HEK293 (cell line): ENCODE results near the gene OBSCN.

Experiments used
- CTCF ChIA-PET: fragments of 350-600 bp; formaldehyde crosslinking; extraction: SDS; loops from one replicate; lab custom pipeline; 2021; ENCODE audit warnings: antibody characterized with exemption; lab: Yijun Ruan, JAX
- POLR2A ChIA-PET: fragments of 300-600 bp; formaldehyde crosslinking; extraction: SDS; loops from one replicate; lab custom pipeline; 2020; ENCODE audit warnings: antibody characterized with exemption, inconsistent platforms; lab: Yijun Ruan, JAX
- H3K27ac ChIP-seq: fragments of 200-500 bp; sonication (Bioruptor generic); 2 replicates; pipeline ENCODE4 v1.5.1; 2014; ENCODE audit warnings: low read depth, low read length, control low read depth, inconsistent platforms; ENCODE audit errors: extremely low read depth
- H3K36me3 ChIP-seq, 2 experiments: fragments of 200-500 bp in 1 of 2; sonication (Bioruptor generic) in 1 of 2; 1 replicate in 1 of 2; 2 replicates in 1 of 2; pipeline ENCODE4 v1.5.1; 2014 to 2017; ENCODE audit warnings: inconsistent platforms in 2 of 2, low read length in 2 of 2; ENCODE audit not compliant: control insufficient read depth in 2 of 2, insufficient read depth in 1 of 2
- H3K4me1 ChIP-seq: fragments of 200-500 bp; sonication (Bioruptor generic); 2 replicates; pipeline ENCODE4 v1.5.1; 2014; ENCODE audit warnings: mild to moderate bottlenecking, low read length, inconsistent platforms; ENCODE audit not compliant: control insufficient read depth, insufficient read depth
- H3K4me3 ChIP-seq: 2 replicates; pipeline ENCODE4 v1.5.1; 2011; ENCODE audit warnings: low read depth, mild to moderate bottlenecking, control low read depth, low read length, moderate library complexity
- H3K9me3 ChIP-seq: fragments of 200-500 bp; sonication (Bioruptor generic); 2 replicates; pipeline ENCODE4 v1.5.1; 2014; ENCODE audit warnings: low read depth, low read length, inconsistent platforms; ENCODE audit not compliant: control insufficient read depth, insufficient read depth
- EGR2 ChIP-seq: fragments of 450-650 bp; formaldehyde crosslinking; IDR thresholded peaks from 2 replicates; pipeline ENCODE4 v1.5.1; 2016; ENCODE audit warnings: low read depth, missing biosample characterization, missing genetic modification characterization
- ELK4 ChIP-seq: IDR thresholded peaks from 2 replicates; pipeline ENCODE4 v1.6.1; 2011; ENCODE audit warnings: mild to moderate bottlenecking, low read depth, low read length, borderline replicate concordance
- KLF8 ChIP-seq: fragments of 450-650 bp; formaldehyde crosslinking; IDR thresholded peaks from 2 replicates; pipeline ENCODE4 v1.5.1; 2016; ENCODE audit warnings: missing biosample characterization, missing genetic modification characterization
- MZF1 ChIP-seq: fragments of 450-650 bp; formaldehyde crosslinking; IDR thresholded peaks from 2 replicates; pipeline ENCODE4 v1.5.1; 2017; ENCODE audit warnings: missing biosample characterization, missing genetic modification characterization, borderline replicate concordance
- PRDM1 ChIP-seq: fragments of 450-650 bp; formaldehyde crosslinking; IDR thresholded peaks from 2 replicates; pipeline ENCODE4; 2016; ENCODE audit warnings: missing biosample characterization, missing genetic modification characterization
- SCRT2 ChIP-seq: fragments of 450-650 bp; formaldehyde crosslinking; IDR thresholded peaks from 2 replicates; pipeline ENCODE4 v1.5.1; 2016; ENCODE audit warnings: missing biosample characterization, missing genetic modification characterization
- ZEB2 ChIP-seq: fragments of 450-650 bp; formaldehyde crosslinking; IDR thresholded peaks from 2 replicates; pipeline ENCODE4 v1.5.1; 2016; ENCODE audit warnings: missing biosample characterization, missing genetic modification characterization
- ZNF148 ChIP-seq: fragments of 450-650 bp; formaldehyde crosslinking; IDR thresholded peaks from 2 replicates; pipeline ENCODE4 v1.5.0; 2017; ENCODE audit warnings: missing biosample characterization, missing genetic modification characterization, borderline replicate concordance
- ZNF157 ChIP-seq: fragments of 450-650 bp; formaldehyde crosslinking; IDR thresholded peaks from 2 replicates; pipeline ENCODE4 v1.5.1; 2016; ENCODE audit warnings: missing biosample characterization, missing genetic modification characterization
- ZNF16 ChIP-seq: fragments of 450-650 bp; formaldehyde crosslinking; IDR thresholded peaks from 2 replicates; pipeline ENCODE4 v1.5.1; 2016; ENCODE audit warnings: low read depth, missing biosample characterization, missing genetic modification characterization
- ZNF174 ChIP-seq: fragments of 450-650 bp; formaldehyde crosslinking; IDR thresholded peaks from 2 replicates; pipeline ENCODE4 v1.5.0; 2017; ENCODE audit warnings: missing biosample characterization, mild to moderate bottlenecking, missing genetic modification characterization
- ZNF24 ChIP-seq: fragments of 450-650 bp; formaldehyde crosslinking; IDR thresholded peaks from 2 replicates; pipeline ENCODE4 v1.5.1; 2016; ENCODE audit warnings: missing biosample characterization, missing genetic modification characterization
- ZNF311 ChIP-seq: fragments of 450-650 bp; formaldehyde crosslinking; IDR thresholded peaks from 2 replicates; pipeline ENCODE4 v1.5.1; 2017; ENCODE audit warnings: missing biosample characterization, missing genetic modification characterization, borderline replicate concordance
- ZNF48 ChIP-seq: fragments of 450-650 bp; formaldehyde crosslinking; IDR thresholded peaks from 2 replicates; pipeline ENCODE4 v1.5.1; 2016; ENCODE audit warnings: missing biosample characterization, missing genetic modification characterization
- ZNF549 ChIP-seq: fragments of 450-650 bp; IDR thresholded peaks from 2 replicates; pipeline ENCODE4 v1.5.1; 2018; ENCODE audit warnings: missing biosample characterization, missing genetic modification characterization, mild to moderate bottlenecking, inconsistent platforms, moderate library complexity
- ZNF558 ChIP-seq: fragments of 450-650 bp; formaldehyde crosslinking; IDR thresholded peaks from 2 replicates; pipeline ENCODE4 v1.5.1; 2016; ENCODE audit warnings: missing biosample characterization, missing genetic modification characterization
- ZNF561 ChIP-seq: fragments of 450-650 bp; IDR thresholded peaks from 2 replicates; pipeline ENCODE4 v1.5.1; 2018; ENCODE audit warnings: missing biosample characterization, missing genetic modification characterization, borderline replicate concordance
- ZNF629 ChIP-seq: fragments of 450-650 bp; formaldehyde crosslinking; IDR thresholded peaks from 2 replicates; pipeline ENCODE4 v1.5.1; 2017; ENCODE audit warnings: missing biosample characterization, missing genetic modification characterization
- ZNF677 ChIP-seq: fragments of 450-650 bp; IDR thresholded peaks from 2 replicates; pipeline ENCODE4 v1.5.0; 2018; ENCODE audit warnings: missing biosample characterization, mild to moderate bottlenecking, missing genetic modification characterization, moderate library complexity
- ZNF701 ChIP-seq: fragments of 450-650 bp; formaldehyde crosslinking; IDR thresholded peaks from 2 replicates; pipeline ENCODE4 v1.5.1; 2016; ENCODE audit warnings: missing biosample characterization, missing genetic modification characterization

The OBSCN gene

GRCh38 chr1:228274452-228275178 lies 66.8 kb downstream of the OBSCN start:
- Histone ChIP-seq H3K4me3 (no peak overlapping the region), H3K27ac (no peak overlapping the region), H3K4me1 (no peaks in the 10 kb centered on the region), H3K9me3 (no peaks in the 10 kb centered on the region), H3K36me3 (peaks cover 0 to 11% of the 10 kb centered on the region in 2 experiments; a peak in 1 of 3 replicates)
- TF ChIP-seq ZNF701 (tag by site-specific recombination) (no peak), ZNF677 (tag by site-specific recombination) (no peak), ZNF148 (no peak), KLF8 (tag by site-specific recombination) (no peak), ZNF558 (tag by site-specific recombination) (no peak), ZNF561 (tag by site-specific recombination) (no peak), SCRT2 (tag by site-specific recombination) (no peak), ZNF157 (tag by site-specific recombination) (no peak), ZNF24 (tag by site-specific recombination) (no peak), ZNF48 (tag by site-specific recombination) (no peak), ZNF174 (tag by site-specific recombination) (no peak), ZNF311 (tag by site-specific recombination) (no peak), PRDM1 (tag by site-specific recombination) (no peak), ZEB2 (tag by site-specific recombination) (no peak), EGR2 (no peak), ZNF629 (no peak)
- CTCF ChIA-PET = no interaction called here
- POLR2A ChIA-PET = no interaction called here

- Histone ChIP-seq H3K27ac (no peak overlapping the region), H3K4me3 (no peak overlapping the region), H3K9me3 (no peaks in the 10 kb centered on the region), H3K36me3 (peaks cover 0 to 16% of the 10 kb centered on the region in 2 experiments; a peak in 1 of 3 replicates), H3K4me1 (no peaks in the 10 kb centered on the region)
- CTCF ChIA-PET = no interaction called here
- no peak for TF ChIP-seq MZF1 (tag by site-specific recombination)
- no peak for TF ChIP-seq ELK4
- peak; percentile 87 for TF ChIP-seq ZNF16
- TF ChIP-seq ZNF549 = no peak
- POLR2A ChIA-PET = no interaction called here
These were observed 67.3 kb downstream of the OBSCN start for GRCh38 chr1:228275179-228275429.
